CD4-positive, alpha-beta memory T cell (primary cell): ENCODE results near the gene NOL8. TPM values are rescaled to one million over a fixed set of nuclear protein-coding genes. Genes with fewer than 3 reads are reported as not detected.

Source experiments
- CTCF ChIA-PET: fragments of 350-600 bp; sonication (Branson Sonifier 250); formaldehyde crosslinking; loops from one replicate; lab custom pipeline; 2021; ENCODE audit warnings: inconsistent platforms; ENCODE audit not compliant: partially characterized antibody; lab: Charles Lee
- POLR2A ChIA-PET: fragments of 350-600 bp; sonication (Branson Sonifier 250); formaldehyde crosslinking; loops from one replicate; lab custom pipeline; 2021; ENCODE audit not compliant: partially characterized antibody; lab: Charles Lee
- DNase-seq, 5 donors: peaks; one replicate each; pipeline versions ENCODE4 v3.0.0 to v3.0.0-alpha.2; 2020 to 2022; ENCODE audit warnings: mixed read lengths in 1 of 5
- H3K27ac ChIP-seq: one replicate; pipeline ENCODE4 v1.7.0; 2013; ENCODE audit warnings: low read depth, low read length
- H3K27me3 ChIP-seq: 2 replicates; pipeline ENCODE4 v1.7.0; 2013; ENCODE audit warnings: mild to moderate bottlenecking, low read length, moderate library complexity; ENCODE audit not compliant: insufficient read depth
- H3K36me3 ChIP-seq: 2 replicates; pipeline ENCODE4 v1.7.0; 2013; ENCODE audit warnings: mild to moderate bottlenecking, low read length, moderate library complexity; ENCODE audit not compliant: insufficient read depth
- H3K4me1 ChIP-seq: 2 replicates; pipeline ENCODE4 v1.7.0; 2013; ENCODE audit warnings: mild to moderate bottlenecking, low read length, moderate library complexity; ENCODE audit not compliant: insufficient read depth
- H3K4me3 ChIP-seq, 2 donors: one replicate each; pipeline ENCODE4 v1.7.0; 2013; ENCODE audit warnings: low read length in 2 of 2, mild to moderate bottlenecking in 1 of 2
- H3K9me3 ChIP-seq, 2 donors: one replicate each; pipeline ENCODE4 v1.7.0; 2013; ENCODE audit warnings: low read length in 2 of 2, control low read depth in 1 of 2; ENCODE audit not compliant: control insufficient read depth in 1 of 2
- H3K27ac Mint-ChIP-seq, 7 donors: one replicate each; pipeline ENCODE4 v1.8.0; 2020 to 2021; ENCODE audit warnings: mixed read lengths in 7 of 7, mild to moderate bottlenecking in 6 of 7, inconsistent platforms in 3 of 7, moderate library complexity in 3 of 7
- H3K27me3 Mint-ChIP-seq, 2 donors: one replicate each; pipeline ENCODE4 v1.8.0; 2020 to 2021; ENCODE audit warnings: mixed read lengths in 2 of 2
- H3K36me3 Mint-ChIP-seq, 2 donors: one replicate each; pipeline ENCODE4 v1.8.0; 2020 to 2021; ENCODE audit warnings: mixed read lengths in 2 of 2, inconsistent platforms in 1 of 2, mild to moderate bottlenecking in 1 of 2
- H3K4me1 Mint-ChIP-seq, 4 donors: one replicate each; pipeline ENCODE4 v1.8.0; 2020 to 2021; ENCODE audit warnings: mixed read lengths in 4 of 4, mild to moderate bottlenecking in 1 of 4
- H3K4me3 Mint-ChIP-seq, 8 donors: one replicate each; pipeline ENCODE4 v1.8.0; 2020 to 2021; ENCODE audit warnings: mixed read lengths in 8 of 8, mild to moderate bottlenecking in 7 of 8, moderate library complexity in 6 of 8, inconsistent platforms in 3 of 8
- H3K9me3 Mint-ChIP-seq, 8 donors: one replicate each; pipeline ENCODE4 v1.8.0; 2020 to 2021; ENCODE audit warnings: mixed read lengths in 8 of 8, mild to moderate bottlenecking in 5 of 8, inconsistent platforms in 3 of 8, moderate library complexity in 1 of 8
- intact Hi-C: fragments of 100-400 bp; cut with micrococcal nuclease; formaldehyde crosslinking; loops from one replicate; pipeline ENCODE4 v1.15.1; 2023
- microRNA-seq: library from miRNA; unstranded; fragments of <30 nt; microRNA quantifications from one replicate; pipeline ENCODE4 v1.2.0, GENCODE V29; 2021; ENCODE audit warnings: borderline replicate concordance, borderline number of aligned reads, borderline microRNAs expressed, mixed read lengths
- polyA plus RNA-seq, 2 donors: library from polyadenylated mRNA; unstranded; fragments of 300-500 nt; fragmentation: Illumina TruSeq; gene quantifications; one replicate each; pipeline ENCODE4 v1.2.3, GENCODE V29; 2021
- total RNA-seq, 2 experiments: library from RNA; stranded (reverse); gene quantifications; one replicate each; pipeline ENCODE4 v1.2.3, GENCODE V29; 2021

The NOL8 gene
- total and polyA plus RNA-seq, 4 experiments from 2014 or later: 12.3 to 104 (median 66.3) TPM

DNA sequence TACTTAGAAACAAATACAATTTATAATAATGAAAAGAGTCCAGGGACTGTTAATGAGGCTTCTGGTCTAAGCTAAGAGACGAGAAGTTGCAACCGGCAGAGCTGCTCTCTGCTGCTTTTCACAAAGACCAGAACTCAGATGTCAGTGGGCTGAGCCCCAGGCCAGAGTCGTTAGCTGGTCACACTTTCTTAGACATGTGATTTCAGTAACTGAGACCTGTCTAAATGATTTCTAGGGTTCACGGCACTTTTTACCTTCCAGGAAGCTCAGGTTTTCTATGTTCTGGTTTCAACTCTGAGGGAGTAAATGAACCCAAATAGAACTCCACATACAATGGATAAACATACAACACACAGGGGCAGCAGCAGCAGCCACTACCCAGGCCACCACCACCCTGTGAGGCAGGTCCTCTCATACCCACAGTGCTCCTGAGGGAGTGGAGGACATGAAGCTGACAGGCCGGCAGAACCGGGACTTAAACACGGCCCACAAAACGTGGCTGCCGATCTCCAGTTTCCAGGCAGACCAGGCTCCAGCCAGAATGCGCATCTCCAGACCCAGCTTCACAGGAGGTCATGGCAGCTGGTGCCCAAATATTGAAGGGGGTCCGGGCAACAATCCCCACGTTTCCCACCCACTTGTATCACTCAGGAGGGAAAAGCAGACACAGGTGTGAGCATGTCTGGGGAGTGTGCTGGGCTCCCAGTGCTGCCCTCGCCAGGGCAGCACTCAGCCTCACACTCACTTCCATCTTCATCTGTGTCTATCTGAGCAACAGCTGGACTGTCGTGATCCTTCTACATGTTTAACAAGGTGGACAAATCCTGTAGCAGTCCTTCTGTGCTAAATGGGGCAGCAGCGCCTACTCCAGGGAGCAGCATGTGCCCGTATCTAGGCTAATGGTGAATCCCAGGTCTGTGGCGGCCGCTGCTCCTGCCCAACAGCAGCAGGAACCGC, 70.5 kb downstream of the NOL8 start:
- CTCF ChIA-PET: no interaction called here
- Histone ChIP-seq H3K36me3 (peaks cover 84% of the 10 kb centered on the region), H3K4me1 (no peaks in the 10 kb centered on the region), H3K9me3 (no peaks in the 10 kb centered on the region), H3K4me3 (no peak overlapping the region), H3K27ac (no peak overlapping the region), H3K27me3 (no peaks in the 10 kb centered on the region)
- no peak overlapping the region for H3K4me3 Mint-ChIP-seq
- no peaks in the 10 kb centered on the region for H3K9me3 Mint-ChIP-seq
- no peaks in the 10 kb centered on the region for H3K4me1 Mint-ChIP-seq
- H3K27me3 Mint-ChIP-seq: no peaks in the 10 kb centered on the region
- DNase-seq: no peak
- intact Hi-C loops: no loop called here
- POLR2A ChIA-PET: no interaction called here
- peak overlapping the region in 1 of 7 donors; percentile 60 for H3K27ac Mint-ChIP-seq
- H3K36me3 Mint-ChIP-seq: peaks cover 72 to 83% of the 10 kb centered on the region in 2 donors

DNA sequence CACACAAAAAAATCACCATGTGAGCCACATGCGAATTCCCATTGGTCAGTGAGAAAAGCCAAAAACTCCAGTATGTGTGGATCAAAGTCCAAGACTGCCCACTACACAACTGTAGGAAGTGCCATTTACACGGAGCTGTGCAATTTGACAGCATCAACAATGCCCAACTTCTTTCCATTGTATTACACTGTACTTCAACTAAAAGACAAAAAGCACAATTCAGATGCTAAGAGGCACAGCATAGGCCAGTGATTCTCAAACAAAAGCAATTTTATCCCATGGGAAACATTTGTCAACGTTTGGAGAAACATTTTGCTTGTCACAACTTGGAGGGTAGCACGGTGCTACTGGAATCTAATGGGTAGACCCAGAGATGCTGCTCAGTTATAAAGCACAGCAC, 71.5 kb downstream of the NOL8 start:
- H3K36me3 ChIP-seq: peaks cover 75% of the 10 kb centered on the region
- H3K27me3 ChIP-seq: no peaks in the 10 kb centered on the region
- H3K4me1 ChIP-seq: no peaks in the 10 kb centered on the region
- Mint-ChIP-seq H3K27me3 (no peaks in the 10 kb centered on the region), H3K27ac (peak overlapping the region in 1 of 7 donors; percentile 37), H3K9me3 (no peaks in the 10 kb centered on the region), H3K36me3 (peaks cover 73 to 82% of the 10 kb centered on the region in 2 donors), H3K4me1 (no peaks in the 10 kb centered on the region), H3K4me3 (no peak overlapping the region)
- no peaks in the 10 kb centered on the region for H3K9me3 ChIP-seq
- H3K4me3 ChIP-seq: no peak overlapping the region
- ChIA-PET POLR2A (no interaction called here), CTCF (no interaction called here)
- H3K27ac ChIP-seq: no peak overlapping the region
- no peak for DNase-seq
- intact Hi-C loops: no loop called here

DNA sequence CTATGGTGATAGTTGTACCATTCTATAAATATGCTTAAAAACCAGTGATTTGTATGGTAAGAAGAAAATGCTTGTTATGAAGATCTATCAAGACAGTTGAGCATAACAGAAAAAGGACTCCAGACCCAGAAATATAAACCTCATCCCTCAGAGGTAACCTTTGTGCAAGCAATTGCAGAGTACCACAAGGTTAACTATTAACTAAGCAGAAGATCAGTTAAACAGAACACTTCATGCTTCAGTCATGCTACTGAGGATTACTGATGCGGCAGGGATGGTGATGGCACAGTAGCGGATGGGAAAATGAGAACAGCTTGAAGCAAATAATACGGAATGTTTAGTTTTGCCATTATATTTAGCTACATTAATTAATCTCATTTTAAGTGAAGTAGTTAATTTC, 77.2 kb downstream of the NOL8 start:
- H3K36me3 Mint-ChIP-seq: peaks cover 75 to 85% of the 10 kb centered on the region in 2 donors
- no peaks in the 10 kb centered on the region for H3K9me3 Mint-ChIP-seq
- ChIA-PET CTCF (no interaction called here), POLR2A (no interaction called here)
- H3K4me3 ChIP-seq: no peak overlapping the region
- H3K27ac Mint-ChIP-seq: no peak overlapping the region
- no peaks in the 10 kb centered on the region for H3K27me3 ChIP-seq
- intact Hi-C loops: no loop called here
- H3K4me3 Mint-ChIP-seq: no peak overlapping the region
- no peaks in the 10 kb centered on the region for H3K4me1 Mint-ChIP-seq
- DNase-seq: no peak
- no peak overlapping the region for H3K27ac ChIP-seq
- no peaks in the 10 kb centered on the region for H3K27me3 Mint-ChIP-seq
- peaks cover 80% of the 10 kb centered on the region for H3K36me3 ChIP-seq
- H3K4me1 ChIP-seq: no peaks in the 10 kb centered on the region
- no peaks in the 10 kb centered on the region for H3K9me3 ChIP-seq

Small RNAs within 50 kb of the gene (microRNA-seq; reads per million reads assigned to microRNA genes)
- gene MIR3651: 5.0 reads per million, percentile 24 among the genes with 10 or more reads in this experiment

Other genes with a start within 250 kb of the NOL8 start
- 10 to 100 TPM; 56.8 to 57.9 TPM for gene SPTLC1, start 209.9 kb downstream of the NOL8 start, total RNA-seq
- 10 to 100 TPM; 45.6 to 56.8 TPM for gene SPTLC1, start 209.9 kb downstream of the NOL8 start, polyA plus RNA-seq
- 100 to 1,000 TPM; 109 to 112 TPM for gene IARS1, start 31.7 kb downstream of the NOL8 start, total RNA-seq
- 10 to 100 TPM; 69.7 to 71.3 TPM for gene IARS1, start 31.7 kb downstream of the NOL8 start, polyA plus RNA-seq
- gene CENPP, start 603 bp upstream of the NOL8 start, total RNA-seq: 1 to 10 TPM in 1 of 2 experiments, under 1 TPM in 1; 0.55 to 4.3 TPM
- gene CENPP, start 603 bp upstream of the NOL8 start, polyA plus RNA-seq: 1 to 10 TPM; 2.4 to 9.5 TPM
- not detected for gene OGN, start 79.2 kb upstream of the NOL8 start, total RNA-seq
- gene OGN, start 79.2 kb upstream of the NOL8 start, polyA plus RNA-seq: under 1 TPM in 1 of 2 donors, not detected in 1; 0.24 TPM
- gene OMD, start 99.1 kb upstream of the NOL8 start, total RNA-seq: not detected
- under 1 TPM; 0.07 to 0.09 TPM for gene OMD, start 99.1 kb upstream of the NOL8 start, polyA plus RNA-seq
- not detected for gene ASPN, start 157.2 kb upstream of the NOL8 start, total RNA-seq
- not detected for gene ASPN, start 157.2 kb upstream of the NOL8 start, polyA plus RNA-seq
- not detected for gene ECM2, start 210.6 kb upstream of the NOL8 start, total RNA-seq
- not detected for gene ECM2, start 210.6 kb upstream of the NOL8 start, polyA plus RNA-seq